Activated T-helper 17 cell treated with anti-CD3 and anti-CD28 coated beads, Interleukin-2, amount 50 U/mL, for 72 hours (primary cell): Measurements from ENCODE around the gene SLC9A1. TPM values are rescaled to one million over a fixed set of nuclear protein-coding genes. Genes with fewer than 3 reads are reported as not detected.

Source experiments
- ATAC-seq: fragments of 150-1000 bp; cut with Tn5 transposase; replicated peaks from 2 replicates; pipeline ENCODE4 v1.10.0; 2021; ENCODE audit warnings: mild to moderate bottlenecking, moderate library complexity
- H3K27ac Mint-ChIP-seq: one replicate; pipeline ENCODE4 v1.8.0; 2022; ENCODE audit warnings: mixed read lengths
- H3K27me3 Mint-ChIP-seq: one replicate; pipeline ENCODE4 v1.8.0; 2022; ENCODE audit warnings: mixed read lengths
- H3K36me3 Mint-ChIP-seq: one replicate; pipeline ENCODE4 v1.8.0; 2022; ENCODE audit warnings: low read depth, mild to moderate bottlenecking, mixed read lengths
- H3K4me1 Mint-ChIP-seq: one replicate; pipeline ENCODE4 v1.8.0; 2022; ENCODE audit warnings: mixed read lengths
- H3K4me3 Mint-ChIP-seq: one replicate; pipeline ENCODE4 v1.8.0; 2022; ENCODE audit warnings: mild to moderate bottlenecking, mixed read lengths
- H3K9me3 Mint-ChIP-seq: one replicate; pipeline ENCODE4 v1.8.0; 2022; ENCODE audit warnings: mixed read lengths
- total RNA-seq, 2 donors: library from RNA; stranded (reverse); gene quantifications; one replicate each; pipeline ENCODE4 v1.2.3, GENCODE V29; 2022

The SLC9A1 gene
- total RNA-seq, 2 donors from 2014 or later, result 15.3 to 20.6 TPM

DNA sequence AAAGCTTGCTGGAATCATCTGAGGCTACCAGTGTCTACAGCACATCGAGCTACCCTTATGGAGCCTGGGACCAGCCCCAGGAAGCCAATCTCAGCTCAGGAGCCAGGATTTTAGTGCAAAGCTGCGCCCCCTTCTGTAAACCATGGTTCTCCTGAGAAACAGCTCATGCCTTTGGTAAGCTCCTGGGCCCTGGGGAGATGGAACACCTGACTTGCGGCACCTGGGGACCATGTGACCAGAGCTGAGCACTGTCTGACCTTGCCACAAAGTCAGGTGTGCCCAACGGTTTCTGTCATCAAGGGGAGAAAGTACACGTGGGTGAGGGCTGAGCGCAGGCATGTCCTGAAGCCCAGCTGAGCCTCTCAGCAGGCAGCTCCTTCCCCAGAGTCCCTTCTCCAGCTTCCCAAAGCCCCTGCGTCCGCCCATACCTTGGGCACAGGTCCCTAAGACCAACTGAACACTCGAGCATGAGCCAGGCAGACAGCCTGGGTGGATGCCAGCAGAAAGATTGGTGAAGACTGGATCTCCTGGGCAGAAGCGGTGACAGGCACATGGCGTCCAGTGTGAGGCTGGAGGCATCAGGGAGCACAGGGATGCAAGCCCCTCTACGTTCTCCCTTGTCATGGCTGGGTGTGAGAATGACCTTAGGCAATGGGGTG lies 84.4 kb downstream of the SLC9A1 start:
- no peak overlapping the region for H3K27ac Mint-ChIP-seq

DNA sequence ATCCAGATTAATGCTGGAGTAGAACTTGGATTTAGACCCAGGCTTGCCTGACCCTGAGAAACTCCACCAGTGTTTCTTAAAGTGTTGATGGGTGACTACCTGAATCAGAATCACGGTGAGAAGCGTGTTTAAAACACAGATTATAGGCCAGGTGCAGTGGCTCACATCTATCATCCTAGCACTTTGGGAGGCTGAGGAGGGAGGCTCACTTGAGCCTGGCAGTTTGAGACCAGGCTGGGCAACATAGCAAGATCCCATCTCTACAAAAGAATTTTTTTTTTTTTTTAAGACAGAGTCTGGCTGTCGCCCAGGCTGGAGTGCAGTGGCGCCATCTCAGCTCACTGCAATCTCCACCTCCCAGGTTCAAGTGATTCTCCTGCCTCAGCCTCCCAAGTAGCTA lies 86.0 kb downstream of the SLC9A1 start:
- no peaks in the 10 kb centered on the region for H3K4me1 Mint-ChIP-seq

More for the DNA sequence above, 84.4 kb downstream of the SLC9A1 start:
- no peaks in the 10 kb centered on the region for H3K36me3 Mint-ChIP-seq
- no peak for ATAC-seq
- H3K9me3 Mint-ChIP-seq, result no peaks in the 10 kb centered on the region
- no peaks in the 10 kb centered on the region for H3K4me1 Mint-ChIP-seq
- H3K27me3 Mint-ChIP-seq, result peaks cover 4% of the 10 kb centered on the region
- H3K4me3 Mint-ChIP-seq, result no peak overlapping the region

GRCh38 chr1:27065999-27066630 lies 88.8 kb downstream of the SLC9A1 start:
- H3K9me3 Mint-ChIP-seq, result no peaks in the 10 kb centered on the region
- no peaks in the 10 kb centered on the region for H3K4me1 Mint-ChIP-seq
- H3K27ac Mint-ChIP-seq, result no peak overlapping the region
- no peaks in the 10 kb centered on the region for H3K27me3 Mint-ChIP-seq
- H3K36me3 Mint-ChIP-seq, result no peaks in the 10 kb centered on the region
- no peak overlapping the region for H3K4me3 Mint-ChIP-seq
- no peak for ATAC-seq

More for the DNA sequence above, 86.0 kb downstream of the SLC9A1 start:
- no peak overlapping the region for H3K27ac Mint-ChIP-seq
- no peaks in the 10 kb centered on the region for H3K36me3 Mint-ChIP-seq
- no peak for ATAC-seq
- H3K27me3 Mint-ChIP-seq, result peaks cover 4% of the 10 kb centered on the region
- H3K9me3 Mint-ChIP-seq, result no peaks in the 10 kb centered on the region
- H3K4me3 Mint-ChIP-seq, result no peak overlapping the region

- ATAC-seq, result no peak
- H3K4me3 Mint-ChIP-seq, result no peak overlapping the region
- no peak overlapping the region for H3K27ac Mint-ChIP-seq
- H3K36me3 Mint-ChIP-seq, result no peaks in the 10 kb centered on the region
- no peaks in the 10 kb centered on the region for H3K4me1 Mint-ChIP-seq
- H3K9me3 Mint-ChIP-seq, result no peaks in the 10 kb centered on the region
- no peaks in the 10 kb centered on the region for H3K27me3 Mint-ChIP-seq
Measured at GRCh38 chr1:27060891-27061290, 94.0 kb downstream of the SLC9A1 start.

DNA sequence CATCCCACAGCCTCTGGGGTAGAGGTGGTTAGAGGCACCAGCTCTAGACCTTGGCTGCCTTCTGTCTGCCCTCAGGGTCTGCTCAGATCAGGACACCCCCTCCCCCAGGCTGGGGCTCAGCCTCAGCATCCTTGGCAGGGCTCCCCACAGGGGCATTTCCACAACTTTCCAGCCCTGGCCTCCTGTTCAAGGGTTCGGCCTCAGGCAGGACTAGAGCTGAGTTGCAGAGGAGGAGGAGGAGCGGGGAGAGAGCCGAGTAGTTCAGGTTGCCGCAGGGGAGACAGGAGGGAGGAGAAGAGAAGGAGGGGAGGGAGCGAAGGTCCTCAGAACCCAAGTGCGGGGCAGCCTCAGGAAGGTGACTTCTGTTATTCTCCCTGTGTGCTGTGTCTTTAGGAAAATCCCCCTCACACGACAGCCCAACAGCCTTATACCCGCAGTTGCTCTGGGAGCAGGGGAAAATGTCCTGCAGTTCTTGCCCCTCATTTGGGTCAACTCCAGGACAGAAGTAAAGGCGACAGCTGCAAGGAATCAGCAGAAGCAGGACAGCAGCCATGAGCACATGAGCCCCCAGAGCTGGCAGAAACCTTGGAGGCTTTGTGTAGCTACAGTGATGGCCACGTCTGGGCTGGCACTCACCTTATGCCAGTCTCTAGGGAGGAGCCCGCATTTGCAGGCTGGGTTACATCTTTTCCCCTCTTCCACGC lies 95.8 kb downstream of the SLC9A1 start:
- H3K4me3 Mint-ChIP-seq, result no peak overlapping the region

GRCh38 chr1:27057801-27058625 lies 96.9 kb downstream of the SLC9A1 start:
- no peaks in the 10 kb centered on the region for H3K4me1 Mint-ChIP-seq
- no peak overlapping the region for H3K27ac Mint-ChIP-seq
- no peak overlapping the region for H3K4me3 Mint-ChIP-seq
- no peaks in the 10 kb centered on the region for H3K27me3 Mint-ChIP-seq
- H3K9me3 Mint-ChIP-seq, result no peaks in the 10 kb centered on the region
- H3K36me3 Mint-ChIP-seq, result no peaks in the 10 kb centered on the region
- ATAC-seq, result no peak

More for the DNA sequence above, 95.8 kb downstream of the SLC9A1 start:
- Mint-ChIP-seq H3K36me3 (no peaks in the 10 kb centered on the region), H3K9me3 (no peaks in the 10 kb centered on the region), H3K4me1 (no peaks in the 10 kb centered on the region), H3K27ac (no peak overlapping the region), H3K27me3 (no peaks in the 10 kb centered on the region)
- no peak for ATAC-seq

DNA sequence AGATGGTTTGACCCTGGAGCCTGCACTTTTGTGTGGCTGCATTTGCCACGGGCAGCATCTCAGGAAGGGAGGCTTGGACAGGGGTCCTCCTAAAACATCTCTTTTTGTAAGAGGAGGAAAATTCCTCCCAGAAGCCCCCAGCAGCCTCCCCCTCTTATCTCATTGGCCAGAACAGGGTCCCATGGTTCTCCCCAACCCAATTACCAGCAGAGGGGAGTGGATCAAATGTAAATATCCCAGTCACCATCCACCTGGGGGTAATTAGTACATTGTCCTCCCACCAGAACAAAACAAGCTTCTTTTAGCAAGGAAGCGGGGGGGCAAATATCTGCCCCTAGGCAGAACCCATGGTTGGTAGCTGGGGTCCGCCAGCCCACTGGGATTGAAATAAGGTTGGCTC lies 97.5 kb downstream of the SLC9A1 start:
- ATAC-seq, result no peak
- H3K4me1 Mint-ChIP-seq, result no peaks in the 10 kb centered on the region
- H3K36me3 Mint-ChIP-seq, result no peaks in the 10 kb centered on the region
- no peaks in the 10 kb centered on the region for H3K27me3 Mint-ChIP-seq
- no peak overlapping the region for H3K4me3 Mint-ChIP-seq
- no peak overlapping the region for H3K27ac Mint-ChIP-seq
- no peaks in the 10 kb centered on the region for H3K9me3 Mint-ChIP-seq

- Mint-ChIP-seq H3K36me3 (no peaks in the 10 kb centered on the region), H3K27me3 (no peaks in the 10 kb centered on the region), H3K27ac (no peak overlapping the region), H3K4me1 (no peaks in the 10 kb centered on the region), H3K4me3 (no peak overlapping the region), H3K9me3 (no peaks in the 10 kb centered on the region)
- no peak for ATAC-seq
Measured at GRCh38 chr1:27053977-27054753, 100.8 kb downstream of the SLC9A1 start.

- ATAC-seq, result no peak
- H3K9me3 Mint-ChIP-seq, result no peaks in the 10 kb centered on the region
- H3K4me3 Mint-ChIP-seq, result no peak overlapping the region
- H3K4me1 Mint-ChIP-seq, result no peaks in the 10 kb centered on the region
- H3K27me3 Mint-ChIP-seq, result no peaks in the 10 kb centered on the region
- H3K36me3 Mint-ChIP-seq, result no peaks in the 10 kb centered on the region
- no peak overlapping the region for H3K27ac Mint-ChIP-seq
Measured at GRCh38 chr1:27052527-27052926, 102.4 kb downstream of the SLC9A1 start.

DNA sequence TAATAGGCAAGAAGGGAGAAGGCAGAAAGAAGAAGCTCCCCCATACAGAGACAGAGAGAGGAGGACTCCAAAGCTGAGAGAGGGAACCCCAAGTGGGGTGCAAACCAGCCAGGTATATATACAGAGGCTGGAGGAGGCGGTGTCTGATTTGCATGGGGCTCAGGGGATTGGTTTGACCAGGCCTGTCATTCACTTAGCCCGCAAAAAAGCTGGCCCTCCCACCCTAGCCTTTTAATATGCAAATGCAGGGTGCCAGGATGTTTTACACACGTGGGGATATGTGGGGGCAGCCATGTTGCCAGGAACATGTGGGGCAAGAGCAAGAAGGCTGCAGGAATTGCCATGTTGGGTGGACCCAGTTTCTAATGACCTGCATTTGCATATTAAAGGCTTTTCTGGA lies 105.3 kb downstream of the SLC9A1 start:
- H3K9me3 Mint-ChIP-seq, result no peaks in the 10 kb centered on the region
- no peak for ATAC-seq
- no peaks in the 10 kb centered on the region for H3K27me3 Mint-ChIP-seq
- H3K36me3 Mint-ChIP-seq, result no peaks in the 10 kb centered on the region
- no peak overlapping the region for H3K27ac Mint-ChIP-seq
- no peaks in the 10 kb centered on the region for H3K4me1 Mint-ChIP-seq
- no peak overlapping the region for H3K4me3 Mint-ChIP-seq

GRCh38 chr1:27049100-27049499 lies 105.8 kb downstream of the SLC9A1 start:
- no peaks in the 10 kb centered on the region for H3K4me1 Mint-ChIP-seq
- H3K36me3 Mint-ChIP-seq, result no peaks in the 10 kb centered on the region
- no peaks in the 10 kb centered on the region for H3K9me3 Mint-ChIP-seq
- no peak for ATAC-seq
- H3K27ac Mint-ChIP-seq, result no peak overlapping the region
- H3K4me3 Mint-ChIP-seq, result no peak overlapping the region
- no peaks in the 10 kb centered on the region for H3K27me3 Mint-ChIP-seq
